PC-9 (cell line): ENCODE results near the gene PDE6D. TPM values are rescaled to one million over a fixed set of nuclear protein-coding genes. Genes with fewer than 3 reads are reported as not detected.

Experiments
- BruUV-seq: library from RNA; stranded (reverse); fragments of 400-500 nt; replicated peaks from 2 replicates; lab custom pipeline; 2021; lab: Mats Ljungman, UMichigan
- CTCF ChIA-PET: fragments of 300-600 bp; sonication (Branson Sonifier 250); formaldehyde crosslinking; loops from one replicate; lab custom pipeline; 2022; ENCODE audit warnings: antibody characterized with exemption; lab: Charles Lee
- POLR2A ChIA-PET: fragments of 300-600 bp; sonication (Branson Sonifier 250); formaldehyde crosslinking; loops from one replicate; lab custom pipeline; 2022; ENCODE audit warnings: antibody characterized with exemption; ENCODE audit not compliant: unreplicated experiment; lab: Charles Lee
- DNase-seq, 2 experiments: peaks; one replicate each; pipeline versions ENCODE4 v3.0.0 to v3.0.0-alpha.2; 2015 to 2022; ENCODE audit warnings: mixed read lengths in 1 of 2
- H2AFZ ChIP-seq: fragments of 200-600 bp; sonication (generic); 2 replicates; pipeline ENCODE4 v1.8.1; 2017; ENCODE audit warnings: antibody characterized with exemption
- H3F3A ChIP-seq: fragments of 200-600 bp; sonication (generic); 2 replicates; pipeline ENCODE4 v1.8.1; 2017; ENCODE audit warnings: antibody characterized with exemption, mild to moderate bottlenecking, low read depth; ENCODE audit not compliant: insufficient read depth
- H3K27ac ChIP-seq: fragments of 200-600 bp; sonication (generic); 2 replicates; pipeline ENCODE4 v1.6.1; 2016; ENCODE audit warnings: mixed run types
- H3K27me3 ChIP-seq: fragments of 200-600 bp; sonication (generic); 2 replicates; pipeline ENCODE4 v1.6.1; 2016; ENCODE audit warnings: low read depth, mixed run types; ENCODE audit not compliant: insufficient read depth
- H3K36me3 ChIP-seq: fragments of 200-600 bp; sonication (generic); 2 replicates; pipeline ENCODE4 v1.6.1; 2016; ENCODE audit warnings: low read depth, mixed run types
- H3K4me1 ChIP-seq: fragments of 200-600 bp; sonication (generic); replicated peaks from 2 replicates; pipeline ENCODE4 v1.6.1; 2016; ENCODE audit warnings: mixed run types; ENCODE audit not compliant: insufficient read depth
- H3K4me2 ChIP-seq: fragments of 200-600 bp; sonication (generic); 2 replicates; pipeline ENCODE4 v1.6.1; 2017; ENCODE audit warnings: mixed run types
- H3K4me3 ChIP-seq: fragments of 200-600 bp; sonication (generic); 2 replicates; pipeline ENCODE4 v1.6.1; 2016; ENCODE audit warnings: mixed run types
- H3K79me2 ChIP-seq: fragments of 200-600 bp; sonication (generic); 2 replicates; pipeline ENCODE4 v1.6.1; 2017; ENCODE audit warnings: low read depth, mixed run types
- H3K9me2 ChIP-seq: fragments of 200-600 bp; sonication (generic); 2 replicates; pipeline ENCODE4 v1.8.1; 2017; ENCODE audit warnings: mild to moderate bottlenecking; ENCODE audit not compliant: insufficient read depth
- H3K9me3 ChIP-seq: fragments of 200-600 bp; sonication (generic); 2 replicates; pipeline ENCODE4 v1.8.1; 2016; ENCODE audit warnings: low read depth; ENCODE audit not compliant: insufficient read depth
- H4K20me1 ChIP-seq: fragments of 200-600 bp; sonication (generic); 2 replicates; pipeline ENCODE4 v1.8.1; 2017; ENCODE audit not compliant: insufficient read depth
- EZH2 ChIP-seq: fragments of 200-600 bp; sonication (generic); IDR thresholded peaks from 2 replicates; pipeline ENCODE4 v1.8.0; 2017; ENCODE audit warnings: antibody characterized with exemption, low read depth
- intact Hi-C: fragments of 100-400 bp; cut with micrococcal nuclease; formaldehyde crosslinking; loops from one replicate; pipeline ENCODE4 v1.10.0; 2022; ENCODE audit not compliant: unreplicated experiment
- total RNA-seq: library from RNA; stranded (reverse); gene quantifications from 2 replicates; pipeline ENCODE4 v1.2.3, GENCODE V29; 2021
- TF ChIP-seq, protein P1 (sequence below): fragments of 200-600 bp; sonication (generic); conservative IDR thresholded peaks from 2 replicates; pipeline ENCODE4 v1.6.1; 2017; ENCODE audit warnings: mixed run types, antibody characterized with exemption, mild to moderate bottlenecking, moderate library complexity

PDE6D gene
- total RNA-seq, 1 experiment from 2014 or later: 32.2 TPM

DNA sequence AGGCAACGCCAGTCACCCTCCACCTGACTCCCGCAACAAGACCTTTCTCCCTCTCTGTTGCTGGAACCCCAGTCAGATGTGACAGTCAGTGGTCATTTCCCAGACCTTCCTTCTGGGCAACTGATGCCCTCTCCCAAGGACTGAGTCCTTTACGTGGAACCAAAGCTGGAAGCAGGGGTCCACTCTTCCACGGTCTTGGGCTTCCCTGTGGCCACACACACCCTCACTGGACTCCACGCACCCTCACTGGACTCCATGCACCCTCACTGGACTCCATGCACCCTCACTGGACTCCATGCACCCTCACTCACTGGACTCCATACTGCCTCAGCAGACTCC lies 65.6 kb downstream of the PDE6D start:
- H2AFZ ChIP-seq: no peak overlapping the region
- ChIA-PET CTCF (interaction anchor here (0.6 to 3.2 kb wide), 6 partner anchors 35 to 102 kb away, joined by 3 to 32 read pairs (median 8); no protein-coding TSS in a partner anchor), POLR2A (interaction anchor here (1.9 kb wide), 1 partner anchor 38 kb away, joined by 12 read pairs; no protein-coding TSS in a partner anchor)
- no peak overlapping the region for H3K27ac ChIP-seq
- intact Hi-C loops: loop anchor here (1.0 to 10.0 kb wide), 4 partner anchors 38 to 251 kb away; partner anchors contain the start of genes NCL and PDE6D
- H3K4me3 ChIP-seq: no peak overlapping the region
- peaks cover 30% of the 10 kb centered on the region for H3K4me1 ChIP-seq
- H3K9me3 ChIP-seq: no peaks in the 10 kb centered on the region
- H3K36me3 ChIP-seq: peaks cover 18% of the 10 kb centered on the region
- peaks cover 54% of the 10 kb centered on the region for H3F3A ChIP-seq
- H3K9me2 ChIP-seq: no peaks in the 10 kb centered on the region
- no peak for DNase-seq
- no TSS peak for BruUV-seq
- H3K4me2 ChIP-seq: no peak overlapping the region
- peaks cover 34% of the 10 kb centered on the region for H4K20me1 ChIP-seq
- H3K79me2 ChIP-seq: peaks cover 28% of the 10 kb centered on the region
- no peaks in the 10 kb centered on the region for H3K27me3 ChIP-seq
- TF ChIP-seq, protein P1, sequence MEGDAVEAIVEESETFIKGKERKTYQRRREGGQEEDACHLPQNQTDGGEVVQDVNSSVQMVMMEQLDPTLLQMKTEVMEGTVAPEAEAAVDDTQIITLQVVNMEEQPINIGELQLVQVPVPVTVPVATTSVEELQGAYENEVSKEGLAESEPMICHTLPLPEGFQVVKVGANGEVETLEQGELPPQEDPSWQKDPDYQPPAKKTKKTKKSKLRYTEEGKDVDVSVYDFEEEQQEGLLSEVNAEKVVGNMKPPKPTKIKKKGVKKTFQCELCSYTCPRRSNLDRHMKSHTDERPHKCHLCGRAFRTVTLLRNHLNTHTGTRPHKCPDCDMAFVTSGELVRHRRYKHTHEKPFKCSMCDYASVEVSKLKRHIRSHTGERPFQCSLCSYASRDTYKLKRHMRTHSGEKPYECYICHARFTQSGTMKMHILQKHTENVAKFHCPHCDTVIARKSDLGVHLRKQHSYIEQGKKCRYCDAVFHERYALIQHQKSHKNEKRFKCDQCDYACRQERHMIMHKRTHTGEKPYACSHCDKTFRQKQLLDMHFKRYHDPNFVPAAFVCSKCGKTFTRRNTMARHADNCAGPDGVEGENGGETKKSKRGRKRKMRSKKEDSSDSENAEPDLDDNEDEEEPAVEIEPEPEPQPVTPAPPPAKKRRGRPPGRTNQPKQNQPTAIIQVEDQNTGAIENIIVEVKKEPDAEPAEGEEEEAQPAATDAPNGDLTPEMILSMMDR: peak; percentile 61; the same call in 1 of the 2 replicates
- TF ChIP-seq EZH2: no peak

DNA sequence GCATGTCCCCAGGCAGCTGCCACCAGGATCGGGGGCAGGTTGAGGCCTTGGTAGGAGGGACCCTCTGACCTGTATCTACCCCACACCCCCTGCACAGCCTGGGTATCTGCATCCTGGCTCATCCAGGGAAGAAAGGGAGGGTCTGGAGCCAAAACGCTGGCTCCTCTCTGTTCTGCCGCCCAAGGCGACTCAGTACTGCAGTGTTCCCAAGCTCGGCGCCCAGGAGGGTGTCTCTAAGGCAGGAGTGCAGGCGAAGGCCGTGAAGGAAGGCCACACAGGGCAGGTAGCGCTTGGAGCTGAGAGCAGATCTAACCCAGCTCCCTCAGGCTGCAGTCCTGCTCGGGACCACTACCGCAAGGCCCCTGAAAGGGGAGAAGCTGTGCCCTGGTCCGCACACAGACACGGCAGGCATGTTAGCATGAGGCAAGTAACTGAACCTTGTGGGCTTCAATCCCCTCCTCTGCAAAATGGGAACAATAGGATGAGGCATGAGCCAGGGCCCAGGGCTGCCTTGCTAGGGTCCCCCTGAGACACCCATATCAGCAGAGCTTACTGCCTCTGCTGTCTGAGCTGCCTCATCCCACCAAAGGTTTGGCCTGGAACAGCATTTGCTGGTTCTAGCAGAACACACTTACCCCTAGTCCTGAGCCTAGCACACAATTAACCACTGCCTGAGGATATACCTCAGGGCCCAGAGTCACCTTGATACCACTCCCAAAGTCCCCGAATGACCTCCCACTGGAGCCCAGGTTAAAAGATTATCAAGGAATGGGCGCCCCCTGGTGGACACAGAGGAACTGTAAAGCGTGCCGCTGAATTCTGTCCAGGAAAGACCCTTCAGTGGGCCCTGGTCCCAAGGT lies 66.2 kb downstream of the PDE6D start:
- peaks cover 18% of the 10 kb centered on the region for H3K36me3 ChIP-seq
- peak; percentile 55 to 70 for DNase-seq
- H3K4me1 ChIP-seq: peaks cover 30% of the 10 kb centered on the region
- intact Hi-C loops: loop anchor here (1.0 to 10.0 kb wide), 6 partner anchors 38 to 250 kb away; partner anchors contain the start of genes NCL and PDE6D
- H4K20me1 ChIP-seq: peaks cover 35% of the 10 kb centered on the region
- no peaks in the 10 kb centered on the region for H3K27me3 ChIP-seq
- ChIA-PET CTCF (interaction anchor here (0.6 to 3.2 kb wide), 10 partner anchors 33 to 114 kb away, joined by 3 to 32 read pairs (median 8); no protein-coding TSS in a partner anchor), POLR2A (interaction anchor here (0.5 to 1.9 kb wide), 3 partner anchors 37 to 1575 kb away, joined by 3 to 12 read pairs (median 6); no protein-coding TSS in a partner anchor)
- no peaks in the 10 kb centered on the region for H3K9me2 ChIP-seq
- H3K79me2 ChIP-seq: peaks cover 33% of the 10 kb centered on the region
- BruUV-seq: no TSS peak
- H2AFZ ChIP-seq: no peak overlapping the region
- peaks cover 54% of the 10 kb centered on the region for H3F3A ChIP-seq
- H3K4me2 ChIP-seq: no peak overlapping the region
- no peak overlapping the region for H3K27ac ChIP-seq
- TF ChIP-seq, protein P1: peak; percentile 96
- no peak for TF ChIP-seq EZH2
- no peaks in the 10 kb centered on the region for H3K9me3 ChIP-seq
- H3K4me3 ChIP-seq: no peak overlapping the region
